B cell (primary cell): ENCODE measurements around the gene AARS1. TPM values are rescaled to one million over a fixed set of nuclear protein-coding genes. Genes with fewer than 3 reads are reported as not detected.

Experiments
- ATAC-seq: fragments of 200-7000 bp; cut with Tn5 transposase; one replicate; pipeline ENCODE4 v1.10.0; 2021; ENCODE audit warnings: low read depth, mild to moderate bottlenecking, moderate number of reproducible peaks, moderate library complexity
- CTCF ChIA-PET: fragments of 350-600 bp; sonication (Branson Sonifier 250); formaldehyde crosslinking; loops from one replicate; lab custom pipeline; 2021; ENCODE audit warnings: antibody characterized with exemption, inconsistent platforms; lab: Charles Lee
- POLR2A ChIA-PET: fragments of 350-600 bp; sonication (Branson Sonifier 250); formaldehyde crosslinking; loops from one replicate; lab custom pipeline; 2021; ENCODE audit warnings: antibody characterized with exemption; lab: Charles Lee
- DNase-seq: peaks from one replicate; pipeline ENCODE4 v3.0.0; 2013
- H2AFZ ChIP-seq: 2 replicates; pipeline ENCODE4 v1.6.1; 2012; ENCODE audit warnings: mild to moderate bottlenecking, low read depth, low read length; ENCODE audit not compliant: insufficient read depth, poor library complexity, severe bottlenecking
- H3K27ac ChIP-seq, 2 donors: 1 replicate in 1 of 2; 2 replicates in 1 of 2; pipeline ENCODE4 v1.5.1; 2012 to 2013; ENCODE audit warnings: low read length in 2 of 2, mild to moderate bottlenecking in 2 of 2, moderate library complexity in 1 of 2
- H3K27me3 ChIP-seq, 4 experiments: fragments of 200-600 bp in 1 of 4; sonication (generic) in 1 of 4; replicated peaks in 1 of 4; 1 replicate in 2 of 4; 2 replicates in 2 of 4; pipeline versions ENCODE4 v1.6.1 to v1.7.0; 2013 to 2016; ENCODE audit warnings: low read length in 3 of 4, mild to moderate bottlenecking in 2 of 4, mixed read lengths in 1 of 4, moderate library complexity in 1 of 4; ENCODE audit not compliant: insufficient read depth in 4 of 4, control insufficient read depth in 3 of 4; ENCODE audit errors: control extremely low read depth in 1 of 4
- H3K36me3 ChIP-seq, 2 experiments: replicated peaks in 1 of 2; 1 replicate in 1 of 2; 2 replicates in 1 of 2; pipeline versions ENCODE4 v1.6.1 to v1.7.1; 2013; ENCODE audit warnings: low read length in 1 of 2; ENCODE audit not compliant: insufficient read depth in 2 of 2, control insufficient read depth in 1 of 2; ENCODE audit errors: control extremely low read depth in 1 of 2, extremely low read depth in 1 of 2
- H3K4me1 ChIP-seq, 2 donors: fragments of 200-600 bp in 1 of 2; sonication (generic) in 1 of 2; 1 replicate in 1 of 2; 2 replicates in 1 of 2; pipeline versions ENCODE4 v1.5.1 to v1.6.1; 2013 to 2017; ENCODE audit warnings: low read length in 2 of 2; ENCODE audit not compliant: control insufficient read depth in 2 of 2, insufficient read depth in 2 of 2
- H3K4me2 ChIP-seq: replicated peaks from 2 replicates; pipeline ENCODE3; 2012; ENCODE audit warnings: mild to moderate bottlenecking, low read depth, low read length; ENCODE audit not compliant: poor library complexity, severe bottlenecking
- H3K4me3 ChIP-seq, 5 experiments: fragments of 200-600 bp in 1 of 5; sonication (generic) in 1 of 5; 1 replicate in 3 of 5; 2 replicates in 2 of 5; pipeline versions ENCODE4 v1.5.1 to v1.7.0; 2011 to 2016; ENCODE audit warnings: low read length in 4 of 5, mild to moderate bottlenecking in 4 of 5, low read depth in 2 of 5, control low read depth in 1 of 5, moderate library complexity in 1 of 5; ENCODE audit not compliant: insufficient read depth in 1 of 5; ENCODE audit errors: control extremely low read depth in 1 of 5, extremely low read depth in 1 of 5
- H3K79me2 ChIP-seq: fragments of 200-600 bp; sonication (generic); one replicate; pipeline ENCODE4 v1.6.0; 2016; ENCODE audit warnings: low read length; ENCODE audit not compliant: control insufficient read depth, insufficient read depth
- H3K9ac ChIP-seq: fragments of 200-600 bp; sonication (generic); 2 replicates; pipeline ENCODE4 v1.6.1; 2017; ENCODE audit warnings: mild to moderate bottlenecking, low read length, moderate library complexity
- H3K9me3 ChIP-seq, 3 donors: one replicate each; pipeline versions ENCODE4 v1.6.1 to v1.7.1; 2013; ENCODE audit warnings: low read length in 2 of 3; ENCODE audit not compliant: control insufficient read depth in 2 of 3, insufficient read depth in 1 of 3; ENCODE audit errors: control extremely low read depth in 1 of 3
- H4K20me1 ChIP-seq: 2 replicates; pipeline ENCODE4 v1.6.0; 2012; ENCODE audit warnings: mild to moderate bottlenecking, low read length; ENCODE audit not compliant: insufficient read depth, control insufficient read depth, poor library complexity, severe bottlenecking
- H3K27ac Mint-ChIP-seq: one replicate; pipeline ENCODE4 v1.8.0; 2021; ENCODE audit warnings: mixed read lengths
- H3K27me3 Mint-ChIP-seq: one replicate; pipeline ENCODE4 v1.8.0; 2021; ENCODE audit warnings: mixed read lengths
- H3K4me1 Mint-ChIP-seq: one replicate; pipeline ENCODE4 v1.8.0; 2021; ENCODE audit warnings: mixed read lengths
- H3K4me3 Mint-ChIP-seq: one replicate; pipeline ENCODE4 v1.8.0; 2021; ENCODE audit warnings: mixed read lengths
- H3K9me3 Mint-ChIP-seq: one replicate; pipeline ENCODE4 v1.8.0; 2022; ENCODE audit warnings: mixed read lengths; ENCODE audit not compliant: insufficient read depth
- CTCF ChIP-seq: fragments of 200-600 bp; IDR thresholded peaks from one replicate; pipeline ENCODE4 v1.8.0; 2022; ENCODE audit warnings: antibody characterized with exemption, mild to moderate bottlenecking
- EZH2 ChIP-seq: IDR thresholded peaks from 2 replicates; pipeline ENCODE4 v1.6.1; 2012; ENCODE audit warnings: borderline replicate concordance, low read depth, mild to moderate bottlenecking, moderate library complexity, low read length; ENCODE audit not compliant: insufficient read depth, poor library complexity, severe bottlenecking
- WGBS: methylation state at CpG from one replicate; pipeline ENCODE4 v1.1.5; 2013; ENCODE audit warnings: missing lambda C conversion rate; ENCODE audit not compliant: insufficient coverage; 5-methylcytosine and 5-hydroxymethylcytosine counted together
- intact Hi-C: fragments of 100-400 bp; cut with micrococcal nuclease; formaldehyde crosslinking; loops from one replicate; pipeline ENCODE4 v1.10.0; 2022
- polyA plus RNA-seq: library from polyadenylated mRNA; depleted of rRNA; stranded (reverse); fragments of >200 nt; gene quantifications from 2 replicates; pipeline ENCODE4 v1.2.3, GENCODE V29; 2012
- total RNA-seq, 2 donors: library from RNA; stranded (reverse); fragments of 120-200 nt in 1 of 2; gene quantifications; 1 replicate in 1 of 2; 2 replicates in 1 of 2; pipeline versions ENCODE4 v1.2.3 to v1.2.4, GENCODE V29; 2013 to 2022

The AARS1 gene
- total and polyA plus RNA-seq, 2 donors (not counting 1 experiment from before 2014, with no cell fraction given): 27.7 to 57.8 TPM

GRCh38 chr16:70254965-70255286, 34.4 kb downstream of the AARS1 start:
- H3K79me2 ChIP-seq: peaks cover 3% of the 10 kb centered on the region
- no peak overlapping the region for H3K4me2 ChIP-seq
- Mint-ChIP-seq H3K9me3 (no peaks in the 10 kb centered on the region), H3K27ac (no peak overlapping the region), H3K27me3 (no peaks in the 10 kb centered on the region), H3K4me1 (peaks cover 8% of the 10 kb centered on the region), H3K4me3 (no peak overlapping the region)
- DNase-seq (no peak), ATAC-seq (no peak)
- H3K9me3 ChIP-seq: peaks cover 0 to 8% (median 0%) of the 10 kb centered on the region in 3 donors
- H4K20me1 ChIP-seq: no peaks in the 10 kb centered on the region
- peaks cover 0 to 13% of the 10 kb centered on the region in 2 donors for H3K4me1 ChIP-seq
- no peak overlapping the region for H2AFZ ChIP-seq
- no peaks in the 10 kb centered on the region for H3K27me3 ChIP-seq
- 86% methylated on average over 1 of the region's 12 CpGs for WGBS
- no peak overlapping the region for H3K27ac ChIP-seq
- no peak overlapping the region for H3K4me3 ChIP-seq
- POLR2A ChIA-PET: no interaction called here
- intact Hi-C loops: loop anchor here (5.0 kb wide), 1 partner anchor 197 kb away; the partner anchor contains the start of gene FCSK
- H3K36me3 ChIP-seq: peaks cover 0 to 52% of the 10 kb centered on the region in 2 experiments
- TF ChIP-seq CTCF (no peak), EZH2 (no peak)
- CTCF ChIA-PET: interaction anchor here (0.7 to 1.1 kb wide), 2 partner anchors 18 to 216 kb away, joined by 4 read pairs; no protein-coding TSS in a partner anchor
- no peak overlapping the region for H3K9ac ChIP-seq

- Histone ChIP-seq H3K36me3 (peaks cover 0 to 50% of the 10 kb centered on the region in 2 experiments), H3K9me3 (peaks cover 0 to 8% (median 0%) of the 10 kb centered on the region in 3 donors), H3K79me2 (peaks cover 6% of the 10 kb centered on the region), H3K9ac (no peak overlapping the region), H3K27ac (no peak overlapping the region), H2AFZ (no peak overlapping the region), H4K20me1 (peaks cover 5% of the 10 kb centered on the region), H3K4me1 (peaks cover 0 to 19% of the 10 kb centered on the region in 2 donors), H3K27me3 (no peaks in the 10 kb centered on the region), H3K4me3 (no peak overlapping the region), H3K4me2 (no peak overlapping the region)
- ChIA-PET POLR2A (no interaction called here), CTCF (interaction anchor here (0.9 to 1.1 kb wide), 2 partner anchors 13 to 18 kb away, joined by 3 to 4 read pairs; no protein-coding TSS in a partner anchor)
- WGBS: 98% methylated on average over 8 of the region's 9 CpGs
- no peak for ATAC-seq
- intact Hi-C loops: loop anchor here (5.0 kb wide), 1 partner anchor 198 kb away; the partner anchor contains the start of gene FCSK
- Mint-ChIP-seq H3K27me3 (no peaks in the 10 kb centered on the region), H3K4me3 (no peak overlapping the region), H3K27ac (no peak overlapping the region), H3K9me3 (no peaks in the 10 kb centered on the region), H3K4me1 (peaks cover 10% of the 10 kb centered on the region)
- no peak for TF ChIP-seq CTCF
- no peak for TF ChIP-seq EZH2
- DNase-seq: no peak
These were observed 34.9 kb downstream of the AARS1 start for GRCh38 chr16:70254180-70254964.
